Measurements from ENCODE around the gene CAPN3. TPM values are rescaled to one million over a fixed set of nuclear protein-coding genes. Genes with fewer than 3 reads are reported as not detected.

CAPN3 gene
- total RNA-seq, 4 donors from 2014 or later, result 2.3 to 7.5 (median 4.7) TPM

DNA sequence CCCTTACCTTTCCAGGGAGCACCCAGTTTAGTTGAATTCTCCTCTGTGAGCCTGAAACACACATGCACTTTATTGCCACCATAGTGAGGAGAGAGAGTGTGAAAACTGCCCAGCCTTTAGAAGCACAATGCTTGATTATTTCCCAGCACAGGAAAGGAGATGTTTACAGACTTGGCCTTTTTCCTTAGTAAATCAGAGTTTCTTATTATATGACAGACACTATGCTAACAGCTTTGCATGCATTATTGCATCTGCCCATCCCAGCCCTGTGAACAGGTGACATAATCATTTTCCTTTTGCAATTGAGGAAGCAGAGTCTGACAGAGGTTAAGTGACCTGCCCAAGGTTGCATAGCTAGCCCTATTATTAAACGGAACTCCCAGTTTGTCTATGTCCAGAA lies 36.5 kb downstream of the CAPN3 start:
- Histone ChIP-seq H3K4me1 (no peaks in the 10 kb centered on the region), H3K4me3 (no peak overlapping the region), H3K36me3 (peaks cover 0 to 18% (median 12%) of the 10 kb centered on the region in 4 donors), H3K9me3 (no peaks in the 10 kb centered on the region), H3K27me3 (no peaks in the 10 kb centered on the region), H3K27ac (replicated peaks in 1 of 4) (no peak overlapping the region)
- no peak for TF ChIP-seq POLR2AphosphoS5 (IDR thresholded peaks at IDR 0.05)
- no peak for TF ChIP-seq POLR2A (IDR thresholded peaks at IDR 0.05; ENCODE audit: low read depth)
- TF ChIP-seq EP300 (IDR thresholded peaks at IDR 0.05), result no peak
- TF ChIP-seq, protein P1, sequence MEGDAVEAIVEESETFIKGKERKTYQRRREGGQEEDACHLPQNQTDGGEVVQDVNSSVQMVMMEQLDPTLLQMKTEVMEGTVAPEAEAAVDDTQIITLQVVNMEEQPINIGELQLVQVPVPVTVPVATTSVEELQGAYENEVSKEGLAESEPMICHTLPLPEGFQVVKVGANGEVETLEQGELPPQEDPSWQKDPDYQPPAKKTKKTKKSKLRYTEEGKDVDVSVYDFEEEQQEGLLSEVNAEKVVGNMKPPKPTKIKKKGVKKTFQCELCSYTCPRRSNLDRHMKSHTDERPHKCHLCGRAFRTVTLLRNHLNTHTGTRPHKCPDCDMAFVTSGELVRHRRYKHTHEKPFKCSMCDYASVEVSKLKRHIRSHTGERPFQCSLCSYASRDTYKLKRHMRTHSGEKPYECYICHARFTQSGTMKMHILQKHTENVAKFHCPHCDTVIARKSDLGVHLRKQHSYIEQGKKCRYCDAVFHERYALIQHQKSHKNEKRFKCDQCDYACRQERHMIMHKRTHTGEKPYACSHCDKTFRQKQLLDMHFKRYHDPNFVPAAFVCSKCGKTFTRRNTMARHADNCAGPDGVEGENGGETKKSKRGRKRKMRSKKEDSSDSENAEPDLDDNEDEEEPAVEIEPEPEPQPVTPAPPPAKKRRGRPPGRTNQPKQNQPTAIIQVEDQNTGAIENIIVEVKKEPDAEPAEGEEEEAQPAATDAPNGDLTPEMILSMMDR (IDR thresholded peaks at IDR 0.05), result no peak
- intact Hi-C loops (cut with DNase I), result no loop called here
- WGBS, result 78% methylated on average over 1 of the region's 1 CpG
- no peak for DNase-seq (ENCODE audit: extremely low spot score)

DNA sequence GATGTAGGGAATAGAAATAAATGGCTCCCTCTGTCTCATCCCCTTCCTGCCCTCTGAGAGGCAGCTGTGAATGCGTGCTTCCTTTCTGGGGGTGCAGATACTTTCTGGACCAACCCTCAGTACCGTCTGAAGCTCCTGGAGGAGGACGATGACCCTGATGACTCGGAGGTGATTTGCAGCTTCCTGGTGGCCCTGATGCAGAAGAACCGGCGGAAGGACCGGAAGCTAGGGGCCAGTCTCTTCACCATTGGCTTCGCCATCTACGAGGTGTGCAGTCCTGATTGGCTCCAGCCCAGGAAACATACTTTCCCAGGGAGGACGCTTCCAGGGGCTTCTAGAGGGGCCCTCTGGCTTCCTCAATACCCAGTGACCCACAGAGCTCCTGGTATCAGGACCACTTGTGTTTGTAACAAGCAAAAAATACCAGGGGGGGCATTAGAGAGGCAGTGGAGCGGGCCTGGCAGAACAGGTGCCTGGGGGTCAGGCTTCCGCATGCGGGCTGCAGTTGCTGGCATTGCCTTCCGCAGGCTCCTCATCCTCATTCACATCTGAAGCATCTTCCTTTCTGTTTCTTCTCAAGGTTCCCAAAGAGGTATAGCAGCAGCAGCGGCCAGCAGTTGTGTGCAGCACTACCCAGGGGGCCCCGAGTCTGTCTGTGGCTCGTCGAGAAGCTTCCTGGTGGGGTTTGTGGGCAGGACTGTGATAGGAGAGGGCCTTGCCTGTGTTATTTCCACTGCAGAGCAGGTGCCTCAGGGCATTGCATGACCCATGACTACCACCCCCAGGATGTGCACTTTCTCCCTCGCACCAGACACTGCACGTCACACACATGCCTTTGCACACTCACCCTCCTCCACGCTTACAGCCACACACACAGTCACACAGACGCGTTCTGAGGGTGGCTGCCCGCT lies 42.5 kb downstream of the CAPN3 start:
- no peak overlapping the region for H3K27ac ChIP-seq (replicated peaks in 1 of 4)
- H3K36me3 ChIP-seq, result peaks cover 0 to 50% (median 30%) of the 10 kb centered on the region in 4 donors
- WGBS, result 84% methylated on average over 22 of the region's 24 CpGs
- H3K9me3 ChIP-seq, result no peaks in the 10 kb centered on the region
- DNase-seq (ENCODE audit: extremely low spot score), result no peak
- no peaks in the 10 kb centered on the region for H3K4me1 ChIP-seq
- H3K4me3 ChIP-seq, result no peak overlapping the region
- TF ChIP-seq, protein P1 (IDR thresholded peaks at IDR 0.05), result no peak
- no peak for TF ChIP-seq EP300 (IDR thresholded peaks at IDR 0.05)
- TF ChIP-seq POLR2A (IDR thresholded peaks at IDR 0.05; ENCODE audit: low read depth), result no peak
- TF ChIP-seq POLR2AphosphoS5 (IDR thresholded peaks at IDR 0.05), result no peak
- H3K27me3 ChIP-seq, result no peaks in the 10 kb centered on the region
- intact Hi-C loops (cut with DNase I), result no loop called here

DNA sequence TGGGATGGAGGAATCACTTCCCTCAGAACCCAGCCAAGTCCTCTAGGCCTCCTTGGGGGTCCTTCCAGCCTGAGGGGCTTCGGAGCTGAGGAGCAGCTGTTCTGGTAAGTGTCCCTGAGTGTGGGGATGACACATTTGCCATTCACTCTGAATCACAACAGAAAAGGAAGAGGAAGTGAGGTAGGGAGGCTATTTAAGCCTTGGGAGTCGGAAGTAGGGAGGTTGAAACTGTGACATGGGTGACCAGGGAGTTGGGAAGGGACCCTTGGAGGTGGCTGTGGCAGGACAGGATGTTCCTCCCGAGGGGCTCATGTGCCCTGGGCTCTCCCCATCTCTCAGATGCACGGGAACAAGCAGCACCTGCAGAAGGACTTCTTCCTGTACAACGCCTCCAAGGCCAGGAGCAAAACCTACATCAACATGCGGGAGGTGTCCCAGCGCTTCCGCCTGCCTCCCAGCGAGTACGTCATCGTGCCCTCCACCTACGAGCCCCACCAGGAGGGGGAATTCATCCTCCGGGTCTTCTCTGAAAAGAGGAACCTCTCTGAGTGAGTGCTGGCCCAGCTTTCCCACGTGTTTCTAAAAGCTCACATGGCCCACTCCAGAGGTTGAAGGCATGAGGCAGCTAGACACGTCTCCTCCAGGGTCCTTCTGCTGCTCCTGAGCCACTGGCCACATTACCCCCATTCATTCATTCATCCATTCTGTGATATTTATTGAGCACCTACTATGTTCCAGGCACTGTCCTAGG lies 43.3 kb downstream of the CAPN3 start:
- no peaks in the 10 kb centered on the region for H3K4me1 ChIP-seq
- H3K9me3 ChIP-seq, result no peaks in the 10 kb centered on the region
- no peak for DNase-seq (ENCODE audit: extremely low spot score)
- TF ChIP-seq EP300 (IDR thresholded peaks at IDR 0.05), result no peak
- no peak for TF ChIP-seq POLR2AphosphoS5 (IDR thresholded peaks at IDR 0.05)
- TF ChIP-seq POLR2A (IDR thresholded peaks at IDR 0.05; ENCODE audit: low read depth), result no peak
- TF ChIP-seq, protein P1 (IDR thresholded peaks at IDR 0.05), result no peak
- WGBS, result 77% methylated on average over 8 of the region's 15 CpGs
- no peak overlapping the region for H3K27ac ChIP-seq (replicated peaks in 1 of 4)
- H3K4me3 ChIP-seq, result no peak overlapping the region
- intact Hi-C loops (cut with DNase I), result no loop called here
- peaks cover 0 to 50% (median 28%) of the 10 kb centered on the region in 4 donors for H3K36me3 ChIP-seq
- H3K27me3 ChIP-seq, result no peaks in the 10 kb centered on the region

DNA sequence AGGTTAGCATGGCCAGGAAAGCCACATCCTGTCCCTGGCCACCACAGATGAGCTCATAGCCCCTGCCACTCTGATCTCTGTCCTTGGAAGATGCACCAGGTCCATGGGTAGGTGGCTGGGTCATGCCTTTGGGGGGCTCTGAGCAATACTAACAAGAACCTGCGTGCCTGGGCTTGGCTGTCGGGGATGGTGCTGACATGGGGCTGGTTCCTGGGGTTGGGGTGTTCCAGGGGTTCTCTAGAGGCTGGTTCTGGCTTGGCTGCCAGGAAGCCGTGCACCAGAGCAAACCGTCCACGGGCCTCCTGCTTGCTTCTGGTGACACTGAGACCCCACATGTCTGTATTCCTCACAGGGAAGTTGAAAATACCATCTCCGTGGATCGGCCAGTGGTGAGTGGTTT lies 44.1 kb downstream of the CAPN3 start:
- Histone ChIP-seq H3K4me1 (no peaks in the 10 kb centered on the region), H3K9me3 (no peaks in the 10 kb centered on the region), H3K36me3 (peaks cover 0 to 50% (median 28%) of the 10 kb centered on the region in 4 donors), H3K27ac (replicated peaks in 1 of 4) (no peak overlapping the region), H3K4me3 (no peak overlapping the region), H3K27me3 (no peaks in the 10 kb centered on the region)
- intact Hi-C loops (cut with DNase I), result no loop called here
- 83% methylated on average over 5 of the region's 7 CpGs for WGBS
- TF ChIP-seq POLR2AphosphoS5 (IDR thresholded peaks at IDR 0.05) (no peak), EP300 (IDR thresholded peaks at IDR 0.05) (no peak), POLR2A (IDR thresholded peaks at IDR 0.05; ENCODE audit: low read depth) (no peak)
- TF ChIP-seq, protein P1 (IDR thresholded peaks at IDR 0.05), result no peak
- DNase-seq (ENCODE audit: extremely low spot score), result no peak

All from esophagus muscularis mucosa (tissue), 4 donors.